RKO (cell line): ENCODE data around the gene JADE3.

ENCODE experiments used
- DNase-seq: peaks from one replicate; pipeline ENCODE4 v3.0.0-alpha.2; 2016; ENCODE audit warnings: low spot score

The JADE3 gene

GRCh38 chrX:46912098-46912602 lies at the start of gene JADE3:
TSS of gene JADE3 (plus strand) at chrX:46912421. CDS start at chrX:46984895, 72,474 bp downstream.
- DNase-seq, result peak; percentile 51

DNA sequence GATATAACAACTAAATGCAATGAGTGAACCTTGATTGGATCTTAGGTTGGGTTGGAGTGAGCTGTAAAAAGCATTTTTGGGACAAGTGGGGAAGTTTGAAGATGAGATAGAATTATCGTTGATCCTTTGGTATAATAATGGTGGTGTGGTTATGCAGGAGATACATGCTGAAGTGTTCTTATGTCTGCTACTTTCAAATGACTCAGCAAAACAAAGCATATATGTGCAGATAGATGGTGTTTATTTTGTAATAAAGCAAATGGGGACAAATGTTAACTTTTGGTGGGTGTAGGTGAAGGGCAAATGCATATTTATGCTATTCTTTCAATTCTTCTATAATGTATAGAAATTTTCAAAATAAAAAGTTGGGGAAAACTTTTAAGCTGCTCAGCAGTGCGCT lies 49.1 kb upstream of the JADE3 start:
- no peak for DNase-seq

DNA sequence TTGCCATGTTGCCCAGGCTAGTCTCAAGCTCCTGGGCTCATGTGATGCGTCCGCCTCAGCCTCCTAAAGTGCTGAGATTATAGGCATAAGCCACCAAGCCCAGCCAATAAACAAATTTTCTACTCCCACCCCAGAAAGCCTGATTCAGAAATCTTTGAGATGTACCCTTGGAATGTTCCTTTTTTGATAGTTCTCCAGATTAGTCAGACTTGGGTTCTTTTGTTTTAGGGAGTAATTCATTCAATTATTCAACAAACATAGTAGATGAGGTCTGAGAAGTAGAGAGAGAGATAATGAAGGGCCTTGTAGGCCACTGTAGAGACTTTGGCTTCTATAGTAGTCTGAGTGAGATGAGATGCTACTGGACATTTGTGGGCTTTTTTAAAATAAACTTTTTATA lies 47.6 kb upstream of the JADE3 start:
- no peak for DNase-seq

DNA sequence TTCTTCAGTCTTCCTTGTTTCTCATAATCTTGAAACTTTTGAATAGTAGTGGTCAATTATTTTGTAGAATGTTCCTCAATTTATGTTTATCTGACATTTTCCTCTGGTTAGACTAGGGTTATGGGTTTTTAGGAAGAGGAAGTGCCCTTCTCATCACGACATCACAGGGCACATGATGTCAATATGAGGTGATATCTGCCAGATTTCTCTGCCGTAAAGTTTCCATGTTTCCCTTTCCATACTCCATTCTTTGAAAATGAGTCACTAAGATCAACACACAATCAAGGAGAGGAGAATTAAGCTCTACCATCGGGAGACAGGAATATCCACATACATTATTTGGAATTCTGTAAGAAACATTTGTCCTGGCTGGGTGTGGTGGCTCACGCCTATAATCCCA lies 46.9 kb upstream of the JADE3 start:
- peak; percentile 18 for DNase-seq

GRCh38 chrX:46866726-46867125 lies 45.5 kb upstream of the JADE3 start:
- DNase-seq, result no peak

DNA sequence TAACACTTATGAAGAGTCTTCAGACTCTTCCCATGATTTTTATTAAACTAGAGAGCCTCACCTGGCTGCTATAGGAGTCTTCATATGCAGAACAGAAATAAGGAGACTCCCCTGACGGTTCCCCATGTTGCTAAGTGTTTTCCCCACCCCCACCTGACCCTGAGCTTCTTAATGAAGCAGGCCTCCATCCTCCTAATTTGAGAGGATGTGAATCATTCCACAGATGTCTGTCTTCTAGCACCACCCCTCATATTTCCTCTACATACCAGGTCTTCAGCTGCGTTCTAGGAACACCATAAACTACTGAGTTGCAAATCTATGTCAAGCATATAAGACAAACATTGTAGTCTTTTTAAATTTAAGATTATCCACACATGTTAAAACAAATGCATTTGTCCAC lies 38.5 kb upstream of the JADE3 start:
- no peak for DNase-seq

DNA sequence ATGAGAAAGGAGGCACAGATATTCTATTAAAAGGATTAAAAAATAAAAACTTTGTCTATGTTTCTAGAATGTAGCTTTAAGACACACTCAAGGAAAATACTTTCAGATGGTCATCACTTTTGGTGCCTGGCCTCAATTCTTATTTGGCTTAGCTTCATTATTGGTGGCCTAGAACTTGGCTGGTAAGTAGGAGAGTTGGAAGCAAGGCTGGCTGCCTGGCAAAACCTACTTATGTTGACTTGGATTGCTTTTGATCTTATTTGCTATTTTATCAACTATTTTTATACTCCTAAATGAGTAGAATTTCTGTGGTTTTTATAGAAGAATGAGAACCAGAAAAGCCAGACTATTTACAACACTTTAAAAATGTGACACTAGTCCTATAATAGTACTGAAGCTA lies 35.3 kb upstream of the JADE3 start:
- DNase-seq, result no peak

GRCh38 chrX:46882266-46882665 lies 30.0 kb upstream of the JADE3 start:
- DNase-seq, result no peak

GRCh38 chrX:46884799-46885198 lies 27.4 kb upstream of the JADE3 start:
- DNase-seq, result no peak

DNA sequence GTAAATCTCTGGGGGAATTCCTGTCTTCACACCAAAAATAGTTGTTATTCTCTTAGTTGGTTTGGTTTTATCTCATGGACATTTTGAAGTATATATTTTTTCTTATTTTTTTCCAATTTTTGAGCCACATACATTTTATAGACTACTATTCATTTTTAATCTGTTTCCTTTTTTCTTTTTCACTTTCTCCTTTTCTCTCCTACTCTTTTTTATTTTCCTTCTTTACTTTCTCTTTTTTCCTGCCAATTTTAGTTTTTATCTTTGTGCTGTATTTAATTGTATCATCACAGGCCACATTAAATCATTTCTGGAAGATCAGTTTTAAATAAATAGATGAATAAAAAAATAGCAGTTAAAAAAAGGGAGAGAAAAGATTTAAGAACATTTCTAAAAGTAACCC lies 14.0 kb upstream of the JADE3 start:
- no peak for DNase-seq

- DNase-seq, result peak; percentile 84
These were observed 8.6 kb upstream of the JADE3 start for GRCh38 chrX:46903458-46904242.

- no peak for DNase-seq
These were observed 7.6 kb upstream of the JADE3 start for GRCh38 chrX:46904626-46905025.

GRCh38 chrX:46910415-46910814 lies 1.8 kb upstream of the JADE3 start:
- no peak for DNase-seq

GRCh38 chrX:46912603-46913491 lies 626 bp downstream of the JADE3 start:
- peak; percentile 45 for DNase-seq

- DNase-seq, result peak; percentile 23
These were observed 1.4 kb downstream of the JADE3 start for GRCh38 chrX:46913667-46914066.

DNA sequence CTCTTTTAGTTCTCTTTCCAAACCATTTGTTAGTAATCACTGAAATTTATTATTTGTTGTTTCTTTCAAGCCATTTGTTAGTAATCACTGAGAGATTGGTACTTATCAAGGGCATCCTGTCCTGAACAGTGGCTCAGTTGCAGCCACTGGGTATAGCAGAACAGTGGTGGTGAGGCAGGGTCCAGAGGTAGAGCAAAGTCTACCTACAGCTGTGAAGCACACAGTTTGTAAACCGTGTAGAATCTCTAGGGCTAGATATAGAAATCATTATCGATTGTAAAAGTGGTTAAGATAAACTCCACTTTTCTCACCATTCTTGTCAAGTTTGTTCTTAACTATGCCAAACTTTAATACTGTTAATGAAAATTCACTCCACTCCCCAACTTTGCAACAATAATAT lies 4.1 kb downstream of the JADE3 start:
- no peak for DNase-seq

GRCh38 chrX:46917622-46918021 lies 5.4 kb downstream of the JADE3 start:
- no peak for DNase-seq

DNA sequence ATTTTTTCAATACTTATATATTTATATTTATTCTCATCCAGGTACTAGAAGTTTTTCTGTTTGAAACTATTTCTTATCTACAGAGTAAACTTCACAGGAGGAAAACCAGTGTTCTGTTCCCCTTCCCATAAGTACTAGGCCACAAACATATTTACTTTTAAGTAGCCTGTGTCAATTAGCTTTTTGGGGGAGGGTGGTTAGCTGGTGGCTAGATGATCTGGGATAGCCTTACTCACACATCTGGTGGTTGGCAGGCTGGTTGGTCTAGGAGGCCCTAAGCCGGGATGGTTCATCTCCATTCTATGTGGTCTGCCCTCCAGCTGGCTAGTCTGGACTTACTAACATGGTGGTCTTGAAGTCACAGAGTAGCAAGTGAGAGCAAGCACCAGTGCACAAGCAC lies 6.2 kb downstream of the JADE3 start:
- DNase-seq, result no peak

GRCh38 chrX:46920235-46920634 lies 8.0 kb downstream of the JADE3 start:
- DNase-seq, result no peak

GRCh38 chrX:46922611-46923010 lies 10.4 kb downstream of the JADE3 start:
- no peak for DNase-seq

DNA sequence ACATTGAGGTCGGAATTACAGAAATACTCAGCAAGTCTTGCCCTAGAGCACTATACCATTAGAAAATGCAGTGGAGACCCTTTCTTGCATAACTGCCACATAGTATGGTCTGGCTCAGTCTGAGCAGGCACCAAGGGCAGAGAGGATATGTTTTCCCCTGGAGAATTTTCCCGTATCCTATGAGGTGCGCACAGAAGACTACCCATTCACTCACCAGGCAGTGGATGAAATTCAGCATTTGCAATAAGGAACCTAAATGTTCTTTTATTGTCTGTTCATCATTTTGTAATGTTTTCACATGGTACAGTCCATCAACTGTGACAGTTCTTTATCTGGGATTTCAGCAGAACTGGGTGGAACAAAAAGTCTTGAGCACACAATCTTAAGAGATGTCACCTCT lies 15.5 kb downstream of the JADE3 start:
- no peak for DNase-seq

GRCh38 chrX:46929439-46930261 lies 17.4 kb downstream of the JADE3 start:
- DNase-seq, result peak; percentile 8
